DMS79 (cell line): ENCODE results near the gene KAZN.

Source experiments
- DNase-seq: peaks from one replicate; lab custom pipeline; 2025; lab: John Stamatoyannopoulos, UW

KAZN gene

DNA sequence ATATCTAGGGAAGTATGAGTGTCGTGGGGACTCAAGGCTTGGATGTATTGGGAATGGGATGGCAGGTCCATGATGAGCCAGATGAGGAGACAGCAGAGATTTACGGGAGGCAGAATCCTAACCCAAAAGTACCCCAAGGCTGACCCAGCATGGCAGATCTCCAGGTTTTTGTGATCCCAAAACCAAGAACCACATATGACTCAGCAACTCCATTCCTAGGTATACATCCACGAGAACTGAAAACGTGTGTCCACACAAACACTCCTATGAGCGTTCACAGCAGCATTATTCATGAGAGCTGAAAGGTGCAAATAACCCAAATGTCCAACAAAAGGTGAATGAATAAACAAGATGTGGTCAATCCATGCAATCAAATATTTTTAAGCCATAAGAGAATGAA lies 201.5 kb downstream of the KAZN start:
- DNase-seq: no peak

DNA sequence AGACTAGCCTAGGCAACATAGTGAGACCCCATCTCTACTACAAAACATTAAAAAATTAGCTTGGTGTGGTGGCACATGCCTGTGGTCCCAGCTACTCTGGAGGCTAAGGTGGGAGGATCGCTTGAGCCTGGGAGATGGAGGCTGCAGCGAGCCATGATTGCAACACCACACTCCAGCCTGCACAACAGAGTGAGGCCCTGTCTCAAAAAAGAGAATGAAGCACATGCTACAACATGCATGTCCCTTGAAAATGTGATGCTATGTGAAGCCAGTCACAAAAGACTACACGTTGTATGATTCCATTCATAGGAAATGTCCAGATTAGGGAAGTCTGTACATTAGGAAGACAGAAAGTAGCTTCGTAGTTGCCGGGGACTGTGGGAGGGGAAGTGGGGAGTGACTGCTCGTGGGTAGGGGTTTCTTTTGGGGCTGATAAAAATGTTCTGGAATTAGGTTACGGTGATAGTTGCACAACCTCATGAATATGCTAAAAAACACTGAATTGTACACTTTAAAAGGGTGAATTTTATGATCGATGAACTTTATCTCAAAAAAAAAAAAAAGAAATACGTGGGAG lies 202.1 kb downstream of the KAZN start:
- DNase-seq: no peak

DNA sequence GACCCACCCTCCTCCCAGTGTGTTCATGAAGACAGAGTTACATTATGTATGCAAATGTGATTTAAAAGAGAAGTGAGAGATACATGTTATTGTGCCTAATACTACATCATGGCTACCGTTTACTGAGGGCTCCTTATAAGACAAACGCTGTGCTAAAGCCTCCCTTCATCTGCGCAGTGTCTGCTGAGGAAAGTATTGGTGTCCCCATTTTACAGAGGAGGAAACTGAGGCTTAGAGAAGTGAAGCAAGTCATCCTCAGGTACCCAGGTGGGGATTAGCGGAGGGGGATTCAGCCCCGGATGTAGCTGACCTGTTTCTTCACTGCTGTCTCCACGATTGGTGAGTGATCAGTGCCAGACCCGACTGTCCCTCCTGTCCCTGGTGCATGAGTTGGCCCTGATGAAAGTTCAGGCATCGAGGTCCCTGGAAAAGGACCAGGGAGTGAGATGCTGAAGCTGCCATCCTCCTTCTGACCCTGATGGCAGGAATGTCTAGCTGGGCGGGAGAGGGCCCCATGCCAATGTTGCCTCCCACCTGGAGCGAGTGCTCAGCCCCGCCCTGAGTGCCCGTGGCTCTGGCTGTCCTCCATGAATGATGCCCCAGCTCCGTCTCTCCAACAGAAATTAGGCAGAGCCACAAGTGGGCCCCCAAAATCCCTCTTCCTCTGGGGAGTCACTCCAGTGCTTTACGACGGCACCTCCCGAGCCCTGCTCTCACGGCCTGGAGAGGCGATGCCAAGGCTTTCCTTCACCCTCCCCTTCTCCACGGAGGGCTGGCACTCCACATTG lies 204.7 kb downstream of the KAZN start:
- DNase-seq: no peak

DNA sequence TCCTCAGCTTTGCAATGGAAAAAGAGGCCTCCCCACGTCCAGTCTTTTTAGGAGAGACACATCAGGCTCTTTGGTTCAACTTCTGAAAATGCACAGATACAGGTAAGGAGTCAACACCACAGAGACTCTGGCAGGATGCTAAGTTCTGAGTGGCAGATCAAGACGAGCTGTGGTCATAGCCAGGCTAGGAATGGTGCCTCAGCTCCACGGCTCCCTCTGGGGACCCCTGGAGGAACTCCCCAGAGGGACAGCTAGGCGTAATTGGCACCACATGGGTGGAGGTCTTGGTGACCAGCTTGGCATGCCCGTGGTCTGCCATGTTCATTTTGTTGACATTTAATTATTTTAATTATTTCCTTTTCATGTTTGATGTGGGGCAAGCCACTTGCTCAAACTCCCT lies 206.1 kb downstream of the KAZN start:
- no peak for DNase-seq

- no peak for DNase-seq
Observed at GRCh38 chr1:14806772-14807171, 208.3 kb downstream of the KAZN start.

DNA sequence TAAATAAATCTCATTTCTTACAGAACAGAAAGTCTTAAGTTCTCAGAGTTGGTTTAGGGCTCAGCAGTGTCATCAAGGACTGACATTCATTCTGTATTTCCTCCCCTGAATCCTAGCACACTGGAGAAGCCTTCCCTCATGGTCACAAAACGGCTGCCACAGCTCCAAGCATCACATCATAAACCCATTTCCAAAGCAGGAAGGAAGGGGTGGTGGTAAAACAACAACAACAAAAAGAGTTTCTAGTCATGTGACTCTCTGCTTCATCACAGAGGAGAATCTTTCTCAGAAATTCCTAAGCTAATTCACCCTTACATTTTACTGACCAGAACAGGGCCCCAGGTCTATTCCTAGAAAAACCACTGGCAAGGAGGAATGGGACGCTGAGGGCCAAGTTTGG lies 210.3 kb downstream of the KAZN start:
- no peak for DNase-seq

DNA sequence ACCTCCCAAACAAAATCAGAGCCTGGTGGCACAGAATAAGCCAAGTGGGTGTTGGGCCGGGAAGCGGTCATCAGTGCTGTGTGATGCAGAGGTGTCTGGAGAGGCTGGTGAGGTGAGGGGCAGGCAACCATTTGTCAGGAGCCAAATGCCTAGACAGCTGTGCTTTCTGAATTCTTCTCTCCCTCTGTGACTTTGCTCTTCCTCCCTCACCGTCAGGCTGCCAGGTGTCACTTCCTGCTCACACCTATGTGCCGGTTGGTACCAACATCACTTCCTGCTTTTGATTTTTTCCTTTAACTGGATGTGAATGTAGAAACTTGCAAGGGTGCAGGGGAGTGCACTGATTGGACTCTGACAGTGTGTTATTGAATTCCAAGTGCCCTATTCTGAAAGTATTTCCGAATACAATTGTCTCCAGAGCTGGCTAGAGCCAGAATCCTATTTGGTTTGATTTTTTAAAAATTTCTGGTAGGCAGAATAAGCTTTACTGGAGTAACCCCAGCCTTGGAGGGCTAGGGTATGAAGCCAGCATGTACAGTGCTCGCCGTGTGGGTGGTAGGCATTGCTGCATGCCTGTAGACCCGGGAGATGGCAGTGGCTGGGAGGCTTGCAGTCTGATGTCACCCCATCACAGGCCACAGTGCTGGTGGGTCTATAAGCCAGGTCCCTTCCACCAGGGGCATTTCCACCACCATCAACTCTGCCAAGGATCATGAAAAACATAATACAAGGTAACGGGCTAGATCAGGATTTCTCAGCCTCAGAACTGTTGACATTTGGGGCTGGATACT lies 210.9 kb downstream of the KAZN start:
- DNase-seq: no peak

DNA sequence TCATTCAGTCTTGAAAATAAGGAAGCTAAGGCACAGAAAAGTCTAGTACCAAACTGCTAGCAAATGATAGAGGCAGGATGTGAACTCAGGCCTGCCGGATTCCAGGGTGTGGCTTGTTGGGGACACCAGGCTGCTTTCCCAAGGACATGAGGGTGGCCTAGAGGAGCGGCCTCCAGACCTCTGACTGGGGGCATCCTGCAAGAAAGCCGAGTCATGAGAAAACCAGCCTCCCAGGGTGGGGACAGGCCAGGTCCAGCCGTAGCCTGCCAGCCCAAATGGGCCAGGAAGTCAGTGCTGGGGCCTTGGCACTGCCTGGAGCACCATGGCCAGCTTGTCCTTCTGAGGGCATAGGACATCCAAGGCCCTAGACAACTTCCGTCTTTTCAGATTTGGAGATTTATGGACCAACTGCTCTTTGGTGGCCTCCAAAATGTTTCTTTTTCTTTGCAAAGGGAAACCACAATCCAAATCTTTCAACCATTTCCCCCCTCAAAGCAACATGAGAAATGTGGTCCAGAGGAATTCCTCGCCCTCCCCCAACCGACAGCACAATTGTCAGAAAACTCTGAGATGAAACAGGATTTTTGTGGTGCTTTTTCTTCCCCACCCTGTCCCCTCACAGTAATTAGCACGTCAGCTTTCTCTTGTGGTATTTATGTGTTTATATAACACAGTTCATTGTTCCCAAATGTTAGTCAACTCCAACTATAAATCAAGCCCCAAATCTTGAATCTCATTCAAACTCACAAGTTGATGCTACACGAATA lies 212.3 kb downstream of the KAZN start:
- no peak for DNase-seq

- no peak for DNase-seq
Observed at GRCh38 chr1:14811573-14811972, 213.1 kb downstream of the KAZN start.

- DNase-seq: no peak
Observed at GRCh38 chr1:14812189-14812588, 213.7 kb downstream of the KAZN start.

DNA sequence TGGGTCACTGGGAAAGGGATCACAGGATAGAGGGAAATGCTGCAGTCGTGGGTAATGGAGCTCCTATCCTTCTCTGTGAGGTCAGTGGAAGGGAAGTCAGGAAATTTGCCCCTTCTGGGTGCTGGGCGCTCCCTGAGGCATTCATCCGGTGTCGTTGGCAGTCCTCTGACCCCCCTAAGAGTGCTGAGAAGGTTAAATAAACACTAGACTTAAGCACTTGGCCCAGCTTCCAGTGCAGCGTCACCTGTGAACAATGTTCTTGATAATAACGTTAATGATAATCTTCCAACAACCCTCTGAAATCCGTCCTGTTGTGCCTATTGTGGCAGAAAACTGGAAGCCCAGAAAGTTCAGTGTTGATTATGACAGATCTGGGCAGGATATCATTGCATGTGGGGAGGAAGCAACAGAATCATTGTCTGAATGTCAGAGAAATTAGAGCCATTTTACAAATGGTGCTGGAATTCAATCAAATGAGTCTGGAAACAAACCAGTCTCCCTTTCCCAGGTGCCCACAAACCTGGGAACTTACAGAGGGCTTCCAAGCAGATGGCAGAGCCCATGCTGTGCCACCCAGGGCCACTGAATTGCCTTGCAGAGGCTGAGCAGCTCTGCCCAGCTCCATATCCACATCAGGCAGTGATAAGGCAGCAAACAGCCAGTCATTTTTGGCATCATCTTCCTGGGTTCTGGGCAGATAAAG lies 216.8 kb downstream of the KAZN start:
- peak; percentile 38 for DNase-seq

DNA sequence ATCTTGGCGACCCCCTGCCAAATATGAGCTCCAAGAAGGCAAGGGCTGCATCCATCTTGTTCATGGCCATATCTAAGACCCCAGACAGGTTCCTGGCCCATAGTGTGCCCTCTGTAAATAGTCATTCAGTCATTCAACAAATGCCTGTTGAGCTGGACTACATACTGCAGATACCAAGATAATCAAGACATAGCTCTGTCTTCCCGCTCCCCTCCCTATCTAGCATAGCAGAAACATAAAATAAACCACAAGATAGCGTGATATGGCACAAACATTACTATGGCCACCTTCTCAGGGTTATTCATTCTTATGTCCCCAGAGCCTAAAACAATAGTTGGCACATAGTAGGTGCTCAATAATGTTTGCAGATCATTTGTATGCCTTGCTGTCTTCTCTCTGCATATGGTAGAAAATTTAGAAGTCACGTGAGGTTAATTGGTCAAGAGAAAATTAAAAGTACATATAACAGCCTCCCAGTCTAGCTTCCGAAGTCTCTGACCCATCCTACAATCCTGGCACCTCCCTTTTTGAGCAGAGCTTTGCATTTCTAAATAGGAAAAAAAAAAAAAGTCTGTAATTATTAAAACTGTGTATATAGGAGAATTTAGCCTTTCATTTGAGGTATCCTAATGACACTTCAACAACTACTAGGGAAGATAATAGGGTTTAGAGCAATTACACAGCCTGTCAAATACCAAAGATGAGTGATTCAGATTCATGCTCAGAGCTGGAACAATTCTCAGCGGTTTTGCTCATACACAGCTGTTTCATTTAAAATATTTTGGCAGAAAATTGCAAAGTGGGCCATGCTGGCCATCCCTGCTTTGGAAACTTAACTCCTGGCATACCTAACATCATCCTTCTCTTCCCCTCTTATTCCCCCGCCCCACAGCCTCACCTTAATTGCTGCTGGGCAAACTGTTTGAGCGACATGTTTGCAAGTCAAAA lies 219.0 kb downstream of the KAZN start:
- no peak for DNase-seq

DNA sequence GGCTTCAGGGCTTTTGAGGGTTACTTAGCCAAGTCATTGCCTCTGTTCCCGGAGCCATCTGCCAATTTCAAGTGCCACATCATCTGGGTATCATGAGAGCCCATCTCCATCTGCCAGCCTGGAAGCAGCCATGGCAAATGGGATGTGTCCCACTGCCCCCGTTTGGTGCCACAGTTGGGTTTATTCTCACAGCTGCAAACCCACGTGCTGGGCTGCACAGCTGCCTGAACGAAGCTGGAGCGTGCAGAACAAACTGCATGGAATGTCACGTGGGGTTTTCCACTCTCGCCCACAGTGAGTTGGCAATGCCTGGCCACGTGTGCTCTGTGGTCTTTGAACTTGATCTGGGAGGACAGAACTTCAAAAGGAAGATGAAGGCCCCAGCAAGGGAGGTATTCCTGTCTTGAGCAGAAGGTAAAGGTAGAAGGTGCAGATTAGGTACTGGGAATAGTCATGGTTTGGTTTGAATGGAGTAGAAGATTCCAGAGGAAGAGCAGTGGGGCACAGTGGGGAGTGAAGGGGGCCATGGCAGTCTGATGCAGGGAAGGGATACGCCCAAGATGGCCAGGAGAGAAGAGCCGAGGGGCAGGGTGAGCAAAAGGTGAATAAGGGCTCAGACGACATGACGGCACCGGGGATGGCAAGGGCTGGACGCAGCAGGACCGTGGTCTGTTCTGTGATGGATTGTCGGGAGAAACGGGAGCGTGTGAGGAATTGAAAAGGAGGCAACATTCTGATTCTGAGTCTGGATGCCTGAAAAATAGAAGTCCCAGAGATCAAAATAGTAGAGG lies 222.0 kb downstream of the KAZN start:
- no peak for DNase-seq

DNA sequence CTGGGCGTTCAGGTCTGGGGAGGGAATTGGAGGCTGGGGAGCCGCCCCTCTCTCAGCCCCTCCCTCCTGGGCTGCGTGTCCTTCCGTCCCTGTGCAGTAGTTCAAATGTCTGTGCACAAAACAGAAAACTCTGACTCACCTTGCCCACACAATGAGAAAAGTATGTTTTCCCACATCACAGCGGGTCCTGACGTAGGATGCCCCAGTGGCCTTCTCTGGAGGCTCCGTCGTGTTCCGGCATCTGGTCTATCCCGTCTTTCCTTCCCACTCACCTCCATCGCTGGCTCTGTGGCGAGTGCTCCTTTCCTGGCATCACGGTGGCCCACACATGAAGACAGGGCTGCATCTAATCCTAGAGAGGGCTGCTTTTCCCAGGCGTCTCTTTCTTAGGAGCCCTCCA lies 224.0 kb downstream of the KAZN start:
- no peak for DNase-seq

DNA sequence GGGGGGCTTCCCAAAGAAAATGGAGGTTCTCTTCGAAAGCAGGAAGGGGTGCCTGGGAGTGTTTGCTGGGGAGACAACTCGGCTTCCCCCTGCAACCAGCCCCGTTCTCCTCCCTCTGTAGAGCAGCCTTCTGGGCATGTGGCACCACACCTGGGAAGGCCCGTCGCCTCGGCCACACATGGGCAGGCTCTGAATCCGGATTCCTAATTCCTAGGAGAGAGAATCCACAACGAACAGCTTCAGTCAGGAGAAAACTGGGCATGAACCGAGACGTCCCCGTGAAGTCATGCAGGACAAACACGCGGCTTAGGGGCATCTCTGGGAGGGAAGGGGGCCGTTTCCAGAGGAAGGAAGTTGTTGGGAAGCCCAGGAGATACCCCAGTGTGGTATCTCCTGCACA lies 224.5 kb downstream of the KAZN start:
- DNase-seq: no peak

GRCh38 chr1:14824314-14824915 lies 225.9 kb downstream of the KAZN start:
- DNase-seq: no peak

GRCh38 chr1:14825396-14825795 lies 226.9 kb downstream of the KAZN start:
- no peak for DNase-seq

DNA sequence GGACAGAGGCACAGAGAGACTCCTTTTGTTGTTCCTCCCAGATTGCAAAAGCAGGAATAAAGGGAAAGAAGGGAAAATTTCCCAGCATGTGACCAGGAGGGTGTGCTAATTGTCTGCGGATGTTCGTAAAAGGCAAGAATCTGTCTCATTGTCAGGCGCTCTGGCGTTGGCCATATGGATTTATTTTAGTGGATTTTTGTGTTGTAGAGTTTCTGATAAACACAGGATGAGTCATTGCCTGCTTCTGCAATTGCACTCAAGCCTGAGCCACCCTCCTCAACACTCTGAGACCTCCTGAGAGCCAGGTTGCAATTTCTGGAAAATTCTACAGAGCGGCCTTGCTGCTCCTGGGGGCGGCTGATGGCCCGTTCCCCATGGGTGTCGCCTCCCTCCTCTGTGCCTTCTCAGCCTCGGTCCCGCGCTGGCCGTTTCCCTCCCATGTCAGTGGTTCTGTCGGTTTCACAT lies 227.7 kb downstream of the KAZN start:
- no peak for DNase-seq

GRCh38 chr1:14826731-14827326 lies 228.3 kb downstream of the KAZN start:
- DNase-seq: no peak
